Measurements from ENCODE around the gene GPR55.

Gene GPR55

DNA sequence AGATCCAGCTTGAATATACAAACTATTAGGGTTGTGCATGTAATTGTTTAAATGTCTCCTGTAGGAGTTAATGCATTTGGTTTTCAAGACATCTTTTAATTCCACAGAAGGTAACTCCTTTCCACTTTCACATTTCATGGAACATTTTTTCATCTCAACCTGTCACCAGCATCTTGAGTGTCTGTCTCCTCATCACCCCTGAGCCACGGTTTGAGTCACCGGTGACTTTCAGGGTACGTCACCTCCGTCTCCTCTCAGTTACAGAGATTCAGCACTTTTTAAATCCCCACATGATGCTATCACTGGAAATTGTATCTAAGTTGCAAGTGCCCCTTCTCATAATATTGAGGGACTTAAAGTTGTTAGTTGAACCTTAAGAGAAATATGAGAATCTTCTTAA is 25.3 kb downstream of the GPR55 start:
- DNase-seq: no peak

GRCh38 chr2:230899287-230899686 is 25.8 kb downstream of the GPR55 start:
- no peak for DNase-seq

DNA sequence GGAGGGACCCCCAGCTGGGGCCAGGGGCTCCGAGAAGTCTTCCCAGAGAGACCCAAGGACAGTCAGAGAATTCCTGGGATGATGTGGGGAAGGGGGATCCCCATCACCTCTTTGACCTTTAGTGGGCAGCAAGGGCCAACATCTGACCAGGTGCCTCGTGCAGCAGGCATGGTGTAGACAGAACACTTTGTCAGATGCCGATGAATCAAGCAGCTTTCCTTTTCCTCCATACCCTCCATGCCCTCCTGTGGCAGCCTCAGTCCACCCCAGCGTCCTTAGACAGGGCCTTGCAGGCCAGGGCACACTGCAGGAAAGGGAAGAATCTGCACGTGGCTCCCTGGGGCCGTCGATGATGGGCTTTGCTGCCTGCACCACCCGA is 26.3 kb downstream of the GPR55 start:
- DNase-seq: no peak

DNA sequence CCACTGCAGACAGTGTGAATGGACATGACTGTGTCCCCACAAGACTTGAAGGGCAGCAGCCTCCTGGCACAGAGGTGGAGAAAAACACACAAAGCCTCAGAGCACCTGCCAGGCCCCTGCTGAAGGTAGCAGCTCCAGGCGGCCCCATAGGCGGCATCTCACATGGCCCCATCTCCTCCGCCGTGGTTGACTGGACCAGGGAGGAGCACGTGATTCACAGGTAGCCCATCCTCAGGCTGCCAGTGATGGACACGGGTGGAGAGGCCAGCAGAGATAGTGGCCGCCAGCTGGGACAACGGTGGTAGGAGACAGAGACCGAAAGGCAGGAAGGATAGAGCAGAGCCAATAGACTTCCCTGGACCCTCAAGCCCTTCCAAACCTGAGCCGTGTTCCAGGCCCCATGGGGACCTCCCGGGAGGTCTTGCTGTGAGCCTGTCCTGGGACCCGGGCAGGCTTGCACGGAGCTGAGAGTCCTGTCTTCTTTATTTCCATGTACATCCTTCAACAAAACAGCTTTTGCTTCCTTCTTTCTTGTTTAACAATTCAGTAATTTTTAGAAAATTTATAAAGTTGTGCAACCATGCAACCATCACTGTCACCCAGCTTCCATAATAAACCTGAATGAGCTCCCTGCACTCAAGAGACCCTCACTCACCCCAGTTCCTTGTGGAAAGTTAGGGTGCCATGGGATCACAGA is 26.9 kb downstream of the GPR55 start:
- no peak for DNase-seq

DNA sequence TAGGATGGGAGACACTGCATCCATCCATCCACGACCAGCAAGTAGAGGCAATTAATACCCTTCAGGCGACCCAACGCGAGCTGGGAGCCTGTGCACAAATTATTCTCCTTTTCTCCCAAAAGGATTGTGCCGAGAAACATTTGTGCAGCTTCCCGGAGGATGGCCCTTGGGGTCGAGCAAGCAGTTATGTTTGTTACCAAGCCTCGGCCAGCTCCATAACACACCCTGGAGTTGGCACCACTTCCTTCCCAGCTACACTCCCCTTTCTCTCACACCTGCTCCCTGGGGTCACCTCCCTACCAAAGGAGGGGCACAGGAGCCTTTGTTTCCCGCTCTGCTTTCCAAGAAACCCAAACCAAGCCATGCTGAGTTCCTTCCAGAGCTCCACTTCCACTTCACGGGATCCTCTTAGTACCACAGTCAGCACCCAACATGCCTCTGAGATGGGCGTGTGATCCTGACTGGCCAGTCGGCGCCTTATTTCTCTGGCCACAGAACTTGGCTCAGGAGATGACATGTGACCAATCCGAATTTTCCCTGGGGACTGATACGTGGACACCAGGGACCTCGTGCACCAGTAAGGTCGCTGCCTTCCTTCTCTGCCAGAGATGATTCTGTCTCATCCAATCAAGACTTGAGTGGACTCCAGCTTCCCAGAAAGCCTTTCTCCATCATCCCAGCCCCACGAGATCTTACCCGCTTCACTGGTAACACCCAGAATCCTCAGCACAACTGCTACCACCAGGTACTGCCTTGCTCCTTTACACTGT is 28.5 kb downstream of the GPR55 start:
- no peak for DNase-seq

- DNase-seq: no peak
These were observed 29.3 kb downstream of the GPR55 start for GRCh38 chr2:230895536-230896345.

- no peak for DNase-seq
These were observed 30.9 kb downstream of the GPR55 start for GRCh38 chr2:230893841-230894781.

GRCh38 chr2:230893338-230893737 is 31.7 kb downstream of the GPR55 start:
- DNase-seq: no peak

GRCh38 chr2:230891509-230891908 is 33.5 kb downstream of the GPR55 start:
- no peak for DNase-seq

- DNase-seq: no peak
These were observed 34.0 kb downstream of the GPR55 start for GRCh38 chr2:230891064-230891463.

GRCh38 chr2:230890646-230891045 is 34.4 kb downstream of the GPR55 start:
- DNase-seq: no peak

DNA sequence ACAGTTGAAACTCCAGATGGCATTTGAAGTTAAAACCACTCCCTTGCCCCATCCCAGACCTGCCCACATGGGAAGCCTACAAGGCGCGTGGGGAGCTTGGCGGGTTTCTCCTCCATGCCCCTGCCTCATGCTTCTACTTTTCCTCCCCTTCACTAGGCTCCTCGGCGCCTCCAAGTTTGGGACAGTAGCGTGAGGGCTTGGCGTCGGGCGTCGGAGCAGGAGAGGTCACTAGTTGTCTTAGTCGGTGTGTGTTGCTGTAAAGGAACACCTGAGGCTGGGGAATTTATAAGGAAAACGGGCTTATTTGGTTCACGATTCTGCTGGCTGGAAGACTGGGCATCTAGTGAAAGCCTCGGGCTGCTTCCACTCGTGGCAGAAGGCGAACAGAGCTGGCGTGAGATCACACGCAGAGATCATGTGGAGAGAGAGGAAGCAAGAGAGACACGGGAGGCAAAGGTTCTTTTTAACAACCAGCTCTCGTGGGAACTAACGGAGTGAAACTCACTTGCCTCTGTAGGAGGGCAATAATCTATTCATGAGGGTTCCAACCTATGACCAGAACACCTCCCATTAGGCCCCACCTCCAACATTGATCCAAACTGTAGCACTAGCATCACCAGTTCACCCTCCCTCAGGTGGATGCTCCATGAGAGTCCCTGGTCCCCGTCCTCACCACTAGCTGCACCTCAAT is 35.0 kb downstream of the GPR55 start:
- DNase-seq: no peak

GRCh38 chr2:230888824-230889400 is 36.1 kb downstream of the GPR55 start:
- DNase-seq: no peak

- no peak for DNase-seq
These were observed 37.7 kb downstream of the GPR55 start for GRCh38 chr2:230887342-230887741.

DNA sequence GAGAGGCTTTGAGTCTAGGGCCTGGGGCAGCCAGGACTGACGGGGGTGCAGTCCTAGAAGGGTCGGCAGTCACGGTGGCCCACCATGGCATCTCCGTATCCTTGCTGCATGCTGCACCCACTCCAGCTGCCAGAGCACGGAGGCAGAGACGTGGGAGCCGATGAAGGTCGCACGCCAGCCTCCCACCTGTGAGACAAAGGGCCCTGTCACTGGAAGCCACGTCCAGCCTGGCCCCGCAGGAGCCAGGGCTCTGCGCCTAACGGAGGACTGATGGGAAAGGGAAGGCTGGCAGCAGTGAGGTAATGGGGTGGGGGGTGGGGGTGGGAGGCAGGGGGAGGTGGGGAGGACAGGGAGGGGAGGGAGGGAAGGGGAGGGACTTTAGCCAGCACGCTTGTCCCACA is 38.4 kb downstream of the GPR55 start:
- no peak for DNase-seq

- DNase-seq: no peak
These were observed 38.8 kb downstream of the GPR55 start for GRCh38 chr2:230886206-230886605.

GRCh38 chr2:230885463-230886130 is 39.4 kb downstream of the GPR55 start:
- DNase-seq: peak; percentile 31

DNA sequence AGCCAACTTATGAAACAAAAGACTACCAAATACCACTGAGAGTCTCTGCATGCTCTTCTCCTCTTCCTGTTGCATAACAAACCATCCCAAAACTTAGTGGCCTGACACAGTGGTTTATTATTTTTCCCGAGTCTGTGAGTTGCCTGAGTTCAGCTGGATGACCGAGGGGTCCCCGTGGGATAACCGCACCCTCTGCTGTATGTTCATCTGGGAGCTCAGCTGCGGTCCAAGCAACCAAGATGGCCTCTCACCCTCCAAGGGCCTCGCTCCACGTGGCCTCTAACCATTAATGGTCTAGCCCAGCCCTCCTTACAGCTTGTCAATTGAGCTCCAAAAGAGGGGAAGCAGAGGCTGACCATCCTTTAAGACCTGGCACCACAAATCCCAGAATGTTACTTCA is 43.2 kb downstream of the GPR55 start:
- no peak for DNase-seq

GRCh38 chr2:230879891-230880290 is 45.2 kb downstream of the GPR55 start:
- no peak for DNase-seq

GRCh38 chr2:230879271-230879882 is 45.7 kb downstream of the GPR55 start:
- no peak for DNase-seq
